SH-SY5Y (cell line): ENCODE measurements around the gene DNAH17.

Source experiments
- GATA2 ChIP-seq: IDR thresholded peaks from 2 replicates; pipeline ENCODE4 v1.6.1; 2011; ENCODE audit warnings: mild to moderate bottlenecking, low read depth, low read length
- GATA3 ChIP-seq: IDR thresholded peaks from 2 replicates; pipeline ENCODE4 v1.6.1; 2011; ENCODE audit warnings: low read depth, mild to moderate bottlenecking, low read length, moderate library complexity

GRCh38 chr17:78530675-78531074 is 46.5 kb downstream of the DNAH17 start:
- no peak for TF ChIP-seq GATA2
- TF ChIP-seq GATA3, result no peak
